22Rv1 (cell line): ENCODE measurements around the gene SAMD4A.

ENCODE experiments used
- ZFX ChIP-seq: fragments of 450-650 bp; IDR thresholded peaks from 2 replicates; pipeline ENCODE4 v1.6.1; 2017; ENCODE audit warnings: antibody characterized with exemption, borderline replicate concordance
- TF ChIP-seq, protein P1 (sequence below): fragments of 450-650 bp; IDR thresholded peaks from 2 replicates; pipeline ENCODE4 v1.5.1; 2017; ENCODE audit warnings: mild to moderate bottlenecking

DNA sequence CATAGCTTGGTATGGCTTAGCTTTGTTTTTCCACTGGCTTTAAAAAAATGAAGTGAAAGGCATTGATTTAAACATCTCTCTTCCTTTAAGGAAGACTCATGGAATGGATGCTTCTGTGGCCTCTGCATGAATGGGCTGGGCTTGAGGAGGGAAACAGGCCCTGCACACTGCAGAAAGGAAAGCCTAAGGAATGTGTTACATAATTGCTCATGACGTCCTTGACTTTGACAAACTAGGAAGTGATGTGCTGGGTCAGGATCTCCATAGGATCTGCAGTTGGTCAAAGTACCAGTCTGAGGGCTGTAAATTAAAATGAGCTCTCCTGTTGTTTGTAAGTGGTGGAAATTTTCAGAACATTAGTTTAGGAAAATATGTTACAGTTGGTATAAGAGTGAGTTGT lies 12.7 kb downstream of the SAMD4A start:
- TF ChIP-seq, protein P1, sequence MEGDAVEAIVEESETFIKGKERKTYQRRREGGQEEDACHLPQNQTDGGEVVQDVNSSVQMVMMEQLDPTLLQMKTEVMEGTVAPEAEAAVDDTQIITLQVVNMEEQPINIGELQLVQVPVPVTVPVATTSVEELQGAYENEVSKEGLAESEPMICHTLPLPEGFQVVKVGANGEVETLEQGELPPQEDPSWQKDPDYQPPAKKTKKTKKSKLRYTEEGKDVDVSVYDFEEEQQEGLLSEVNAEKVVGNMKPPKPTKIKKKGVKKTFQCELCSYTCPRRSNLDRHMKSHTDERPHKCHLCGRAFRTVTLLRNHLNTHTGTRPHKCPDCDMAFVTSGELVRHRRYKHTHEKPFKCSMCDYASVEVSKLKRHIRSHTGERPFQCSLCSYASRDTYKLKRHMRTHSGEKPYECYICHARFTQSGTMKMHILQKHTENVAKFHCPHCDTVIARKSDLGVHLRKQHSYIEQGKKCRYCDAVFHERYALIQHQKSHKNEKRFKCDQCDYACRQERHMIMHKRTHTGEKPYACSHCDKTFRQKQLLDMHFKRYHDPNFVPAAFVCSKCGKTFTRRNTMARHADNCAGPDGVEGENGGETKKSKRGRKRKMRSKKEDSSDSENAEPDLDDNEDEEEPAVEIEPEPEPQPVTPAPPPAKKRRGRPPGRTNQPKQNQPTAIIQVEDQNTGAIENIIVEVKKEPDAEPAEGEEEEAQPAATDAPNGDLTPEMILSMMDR = no peak
- TF ChIP-seq ZFX = no peak
